ENCODE results near the gene SYT7. TPM values are rescaled to one million over a fixed set of nuclear protein-coding genes. Genes with fewer than 3 reads are reported as not detected.

Gene SYT7
- total RNA-seq, 1 donor from 2014 or later: 18.9 TPM

DNA sequence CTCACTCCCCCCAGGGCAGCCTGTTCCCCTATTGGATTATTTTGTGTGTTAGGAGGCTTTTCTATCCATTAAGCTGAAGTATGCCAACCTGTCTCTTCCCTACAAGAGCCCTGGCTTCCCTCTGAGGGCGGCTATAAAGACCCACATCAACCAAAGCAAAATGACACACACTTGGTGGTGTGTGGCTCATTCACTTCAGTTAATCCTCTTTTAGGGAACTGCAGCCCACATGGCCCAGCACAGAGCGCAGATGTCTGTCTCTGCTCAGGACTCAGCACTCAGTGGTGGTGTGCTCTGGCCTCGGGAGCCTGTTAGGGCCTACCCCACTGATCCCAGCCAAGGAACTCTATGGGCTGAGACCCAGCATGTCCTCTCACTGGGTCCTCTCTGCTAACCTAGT lies 104.5 kb downstream of the SYT7 start:
- Histone ChIP-seq H3K36me3 (peaks cover 8% of the 10 kb centered on the region), H3K27ac (replicated peaks) (peak overlapping the region; percentile 71), H3K27me3 (ENCODE audit: low read depth) (peaks cover 4% of the 10 kb centered on the region), H3K4me3 (no peak overlapping the region), H3K4me1 (peaks cover 41% of the 10 kb centered on the region), H3K9me3 (replicated peaks) (no peaks in the 10 kb centered on the region)
- TF ChIP-seq, protein P1, sequence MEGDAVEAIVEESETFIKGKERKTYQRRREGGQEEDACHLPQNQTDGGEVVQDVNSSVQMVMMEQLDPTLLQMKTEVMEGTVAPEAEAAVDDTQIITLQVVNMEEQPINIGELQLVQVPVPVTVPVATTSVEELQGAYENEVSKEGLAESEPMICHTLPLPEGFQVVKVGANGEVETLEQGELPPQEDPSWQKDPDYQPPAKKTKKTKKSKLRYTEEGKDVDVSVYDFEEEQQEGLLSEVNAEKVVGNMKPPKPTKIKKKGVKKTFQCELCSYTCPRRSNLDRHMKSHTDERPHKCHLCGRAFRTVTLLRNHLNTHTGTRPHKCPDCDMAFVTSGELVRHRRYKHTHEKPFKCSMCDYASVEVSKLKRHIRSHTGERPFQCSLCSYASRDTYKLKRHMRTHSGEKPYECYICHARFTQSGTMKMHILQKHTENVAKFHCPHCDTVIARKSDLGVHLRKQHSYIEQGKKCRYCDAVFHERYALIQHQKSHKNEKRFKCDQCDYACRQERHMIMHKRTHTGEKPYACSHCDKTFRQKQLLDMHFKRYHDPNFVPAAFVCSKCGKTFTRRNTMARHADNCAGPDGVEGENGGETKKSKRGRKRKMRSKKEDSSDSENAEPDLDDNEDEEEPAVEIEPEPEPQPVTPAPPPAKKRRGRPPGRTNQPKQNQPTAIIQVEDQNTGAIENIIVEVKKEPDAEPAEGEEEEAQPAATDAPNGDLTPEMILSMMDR (IDR thresholded peaks at IDR 0.05; ENCODE audit: borderline replicate concordance): no peak
- no peak for DNase-seq
- intact Hi-C loops (cut with micrococcal nuclease): loop anchor here (5.0 kb wide), 1 partner anchor 161 kb away; no protein-coding TSS in a partner anchor

DNA sequence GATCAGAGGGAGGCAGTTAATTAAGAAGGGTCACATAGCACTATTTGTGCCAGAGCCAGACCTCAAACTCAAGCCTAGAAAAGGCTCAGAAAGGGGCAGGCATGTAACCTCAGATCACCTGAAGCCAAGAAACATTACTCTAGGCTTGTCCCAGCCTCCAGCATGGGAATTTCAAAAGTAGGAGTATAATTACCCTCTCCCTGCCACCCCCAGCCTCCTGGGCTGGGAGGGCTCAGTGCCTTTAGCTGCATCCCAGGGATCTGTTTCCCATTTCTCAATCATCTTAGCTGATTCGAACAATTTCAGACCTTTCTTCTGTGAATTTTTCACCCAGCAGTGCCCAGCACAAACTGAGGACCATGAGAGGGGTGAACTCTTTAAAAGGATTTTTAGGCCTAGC lies 105.4 kb downstream of the SYT7 start:
- peak overlapping the region; percentile 88 for H3K27ac ChIP-seq (replicated peaks)

DNA sequence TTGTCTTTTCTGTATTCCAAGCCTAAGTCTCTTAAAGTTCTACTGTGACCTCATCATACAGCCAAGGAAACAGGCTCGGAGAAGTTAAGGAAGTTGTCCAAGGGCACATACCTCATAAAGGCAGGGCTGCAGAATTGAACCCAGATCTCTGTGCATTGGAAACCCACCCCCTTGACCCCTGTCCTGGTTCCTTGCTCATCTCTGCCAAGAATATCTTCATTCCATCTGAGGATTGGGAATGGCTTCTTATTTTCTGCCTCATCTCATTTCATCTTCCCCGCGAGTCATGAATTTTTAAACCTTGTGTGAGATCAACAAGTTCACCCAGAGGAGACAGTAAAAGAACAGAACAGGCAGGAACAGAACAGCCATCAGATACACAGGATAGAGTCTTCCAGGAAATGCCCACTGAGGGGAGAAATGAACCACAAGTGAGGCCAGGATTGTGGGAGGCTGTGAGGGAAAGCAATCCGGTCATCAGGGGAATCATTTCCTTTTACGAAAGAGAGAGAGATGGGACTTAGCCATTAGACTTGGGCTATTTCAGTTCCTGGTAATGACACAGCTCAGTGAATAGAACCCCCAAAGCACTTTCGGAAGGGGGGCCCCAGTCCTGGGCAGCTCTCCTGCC lies 106.7 kb downstream of the SYT7 start:
- DNase-seq: no peak
- peak overlapping the region; percentile 88 for H3K27ac ChIP-seq (replicated peaks)
- intact Hi-C loops (cut with micrococcal nuclease): no loop called here
- H3K4me3 ChIP-seq: no peak overlapping the region
- H3K9me3 ChIP-seq (replicated peaks): no peaks in the 10 kb centered on the region
- H3K4me1 ChIP-seq: peaks cover 34% of the 10 kb centered on the region
- H3K36me3 ChIP-seq: peaks cover 22% of the 10 kb centered on the region
- TF ChIP-seq, protein P1 (IDR thresholded peaks at IDR 0.05; ENCODE audit: borderline replicate concordance): no peak
- H3K27me3 ChIP-seq (ENCODE audit: low read depth): peaks cover 4% of the 10 kb centered on the region

More for the DNA sequence above, 105.4 kb downstream of the SYT7 start:
- TF ChIP-seq, protein P1 (IDR thresholded peaks at IDR 0.05; ENCODE audit: borderline replicate concordance): no peak
- peaks cover 34% of the 10 kb centered on the region for H3K4me1 ChIP-seq
- no peak for DNase-seq
- no peaks in the 10 kb centered on the region for H3K9me3 ChIP-seq (replicated peaks)
- intact Hi-C loops (cut with micrococcal nuclease): loop anchor here (5.0 kb wide), 1 partner anchor 162 kb away; no protein-coding TSS in a partner anchor
- no peak overlapping the region for H3K4me3 ChIP-seq
- H3K36me3 ChIP-seq: peaks cover 13% of the 10 kb centered on the region
- peaks cover 4% of the 10 kb centered on the region for H3K27me3 ChIP-seq (ENCODE audit: low read depth)

DNA sequence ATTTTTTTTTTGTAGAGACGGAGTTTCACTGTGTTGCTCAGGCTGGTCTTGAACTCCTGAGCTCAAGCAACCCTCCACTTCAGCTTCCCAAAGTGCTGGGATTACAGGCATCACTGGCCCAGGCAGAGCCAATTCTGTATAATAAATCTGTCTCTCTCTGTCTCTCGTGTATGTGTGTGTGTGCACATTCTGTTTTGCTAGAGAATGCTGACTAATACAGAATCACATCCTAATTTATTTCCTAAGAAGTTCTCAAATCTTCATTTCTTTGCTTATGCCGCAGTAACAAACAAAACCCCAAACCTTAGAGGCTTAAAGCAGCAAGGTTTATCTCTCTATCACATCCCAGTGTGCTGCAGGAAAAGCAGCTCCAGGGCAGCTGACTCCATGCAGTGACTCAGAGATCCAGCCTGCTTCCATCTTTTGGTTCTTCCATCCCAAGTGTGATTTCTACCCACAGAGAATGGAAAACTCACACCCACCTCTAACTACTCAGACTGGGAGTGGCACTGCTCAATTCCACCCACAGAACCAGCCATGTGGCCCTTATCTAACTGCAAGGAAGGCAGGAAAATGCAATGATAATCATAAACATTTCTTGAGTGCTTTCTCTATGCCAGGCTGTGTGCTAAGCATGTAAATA lies 107.4 kb downstream of the SYT7 start:
- TF ChIP-seq, protein P1 (IDR thresholded peaks at IDR 0.05; ENCODE audit: borderline replicate concordance): no peak
- H3K27ac ChIP-seq (replicated peaks): peak overlapping the region; percentile 88

GRCh38 chr11:61472868-61473267 lies 108.0 kb downstream of the SYT7 start:
- no peaks in the 10 kb centered on the region for H3K9me3 ChIP-seq (replicated peaks)
- H3K4me3 ChIP-seq: no peak overlapping the region
- no peaks in the 10 kb centered on the region for H3K27me3 ChIP-seq (ENCODE audit: low read depth)
- peak overlapping the region; percentile 88 for H3K27ac ChIP-seq (replicated peaks)
- H3K36me3 ChIP-seq: peaks cover 24% of the 10 kb centered on the region
- peaks cover 30% of the 10 kb centered on the region for H3K4me1 ChIP-seq
- TF ChIP-seq, protein P1 (IDR thresholded peaks at IDR 0.05; ENCODE audit: borderline replicate concordance): no peak
- intact Hi-C loops (cut with micrococcal nuclease): no loop called here
- DNase-seq: peak; percentile 39

More for the DNA sequence above, 107.4 kb downstream of the SYT7 start:
- DNase-seq: no peak
- Histone ChIP-seq H3K4me3 (no peak overlapping the region), H3K27me3 (ENCODE audit: low read depth) (no peaks in the 10 kb centered on the region), H3K36me3 (peaks cover 22% of the 10 kb centered on the region), H3K9me3 (replicated peaks) (no peaks in the 10 kb centered on the region), H3K4me1 (peaks cover 34% of the 10 kb centered on the region)
- intact Hi-C loops (cut with micrococcal nuclease): no loop called here

All from left ventricle myocardium inferior (tissue), 1 donor.